ENCODE results near the gene LDLR. TPM values are rescaled to one million over a fixed set of nuclear protein-coding genes. Genes with fewer than 3 reads are reported as not detected.
"Not testable (repeated sequence)": the region's sequence is repeated elsewhere in the genome, so short reads cannot be mapped to it uniquely, and the experiment has no call there.

LDLR gene
- total and polyA plus RNA-seq, 8 donors, result 8.9 to 43.4 (median 26.5) TPM

- intact Hi-C loops (cut with DNase I), result no loop called here
- Histone ChIP-seq H3K4me3 (no peak overlapping the region), H3K36me3 (no peaks in the 10 kb centered on the region), H3K27me3 (no peaks in the 10 kb centered on the region), H3K9me3 (no peaks in the 10 kb centered on the region), H3K27ac (peak overlapping the region in 1 of 4 donors; percentile 81), H3K4me1 (peaks cover 0 to 27% (median 24%) of the 10 kb centered on the region in 3 donors)
- no peak for TF ChIP-seq CTCF (IDR thresholded peaks at IDR 0.05)
- no peak for FAIRE-seq
- no peak for ATAC-seq
- 50 to 55% methylated on average over 16 of the region's 16 CpGs for WGBS, 2 donors
- no peak for DNase-seq
These were observed 70.6 kb downstream of the LDLR start for GRCh38 chr19:11159598-11160439.

DNA sequence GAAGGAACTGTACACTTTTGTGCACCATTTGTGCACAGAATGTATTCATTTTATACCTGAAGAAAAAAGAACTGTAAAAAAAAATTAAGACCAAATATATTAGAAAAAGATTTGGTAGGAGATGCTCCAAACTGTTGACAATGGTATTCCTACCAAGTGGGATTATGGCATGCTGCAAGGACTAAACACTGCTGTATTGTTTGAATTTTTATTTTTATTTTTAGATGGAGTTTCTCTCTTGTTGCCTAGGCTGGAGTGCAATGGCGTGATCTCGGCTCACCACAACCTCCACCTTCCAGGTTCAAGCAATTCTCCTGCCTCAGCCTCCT, 71.1 kb downstream of the LDLR start:
- H3K36me3 ChIP-seq; H3K4me3 ChIP-seq; FAIRE-seq; intact Hi-C loops (cut with DNase I); H3K27me3 ChIP-seq; ATAC-seq; H3K9me3 ChIP-seq; DNase-seq: not testable (repeated sequence)
- H3K27ac ChIP-seq, result peak overlapping the region in 1 of 4 donors; percentile 0
- peaks cover 0 to 24% (median 23%) of the 10 kb centered on the region in 3 donors for H3K4me1 ChIP-seq
- WGBS, 2 donors, result 86 to 98% methylated on average over 2 of the region's 2 CpGs

- no peak for TF ChIP-seq CTCF (IDR thresholded peaks at IDR 0.05)
- no peak overlapping the region for H3K27ac ChIP-seq
- no peak for ATAC-seq
- no peak for FAIRE-seq
- no peak for DNase-seq
- no peak overlapping the region for H3K4me3 ChIP-seq
- H3K27me3 ChIP-seq, result no peaks in the 10 kb centered on the region
- H3K4me1 ChIP-seq, result no peaks in the 10 kb centered on the region
- WGBS, 2 donors, result 86 to 91% methylated on average over 11 of the region's 11 CpGs
- H3K36me3 ChIP-seq, result peaks cover 0 to 20% (median 0%) of the 10 kb centered on the region in 3 donors
- H3K9me3 ChIP-seq, result no peaks in the 10 kb centered on the region
- intact Hi-C loops (cut with DNase I), result no loop called here
These were observed 75.0 kb downstream of the LDLR start for GRCh38 chr19:11164296-11164695.

DNA sequence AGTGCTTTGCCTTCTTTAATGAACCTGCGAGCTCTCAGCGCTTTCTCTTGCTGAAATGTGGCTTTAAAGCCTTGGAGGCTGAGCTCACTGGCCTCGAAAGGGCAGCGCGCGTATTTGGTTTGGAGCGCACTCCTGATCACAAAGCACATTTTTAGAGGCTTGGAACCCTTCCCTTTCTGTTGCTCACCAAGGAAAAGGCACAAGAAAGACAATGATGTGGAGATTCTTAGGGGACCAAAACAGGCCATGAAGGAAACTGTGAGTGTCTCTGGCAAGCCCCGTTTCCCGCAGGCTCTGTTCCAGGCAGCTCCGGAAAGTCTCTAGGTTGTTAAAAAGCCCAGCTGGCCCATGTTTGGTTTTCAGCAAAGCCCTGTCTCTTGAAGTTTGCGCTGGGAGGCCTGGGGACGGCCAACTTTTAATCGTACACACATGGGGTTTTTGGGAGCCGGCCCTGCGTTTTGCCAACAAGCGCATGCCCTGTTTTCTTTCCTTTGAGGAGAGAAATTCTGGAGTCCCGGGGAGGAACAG, 75.7 kb downstream of the LDLR start:
- Histone ChIP-seq H3K27ac (no peak overlapping the region), H3K36me3 (peaks cover 2 to 26% (median 6%) of the 10 kb centered on the region in 3 donors), H3K9me3 (no peaks in the 10 kb centered on the region), H3K4me3 (no peak overlapping the region), H3K27me3 (no peaks in the 10 kb centered on the region), H3K4me1 (no peaks in the 10 kb centered on the region)
- intact Hi-C loops (cut with DNase I), result no loop called here
- WGBS, 2 donors, result 87% methylated on average over 17 of the region's 17 CpGs
- FAIRE-seq (no peak), DNase-seq (peak in 1 of 6 donors; percentile 36), ATAC-seq (peak in 3 of 4 donors; percentile 28 to 58 (median 46))
- TF ChIP-seq CTCF (IDR thresholded peaks at IDR 0.05), result no peak

DNA sequence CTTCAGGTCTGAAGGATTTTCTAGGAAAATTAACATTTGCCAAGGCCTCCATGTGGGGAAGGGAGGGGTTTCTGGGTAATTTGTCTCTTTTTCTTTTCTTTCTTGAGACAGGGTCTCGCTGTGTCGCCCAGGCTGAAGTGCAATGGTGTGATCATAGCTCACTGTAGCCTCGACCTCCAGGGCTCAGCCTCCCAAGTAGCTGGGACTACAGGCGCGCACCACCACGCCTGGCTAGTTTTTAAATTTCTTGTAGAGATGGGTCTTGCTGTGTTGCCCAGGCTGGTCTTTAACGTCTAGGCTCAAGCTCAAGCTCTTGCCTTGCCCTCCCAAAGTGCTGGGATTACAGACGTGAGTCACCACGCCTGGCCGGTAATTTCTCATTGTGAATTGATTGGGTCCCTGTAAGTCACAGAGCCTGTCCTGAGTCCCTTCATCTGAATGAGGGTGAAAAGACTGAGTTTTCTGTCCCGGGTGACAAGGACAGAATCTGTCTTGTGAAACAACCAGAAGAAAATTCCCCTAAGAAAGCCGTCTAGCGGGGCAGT, 76.3 kb downstream of the LDLR start:
- no peak for TF ChIP-seq CTCF (IDR thresholded peaks at IDR 0.05)
- no peak for FAIRE-seq
- H3K27me3 ChIP-seq, result no peaks in the 10 kb centered on the region
- no peak for ATAC-seq
- 93% methylated on average over 13 of the region's 13 CpGs for WGBS, 2 donors
- no peak overlapping the region for H3K4me3 ChIP-seq
- peaks cover 3 to 32% (median 12%) of the 10 kb centered on the region in 3 donors for H3K36me3 ChIP-seq
- intact Hi-C loops (cut with DNase I), result no loop called here
- no peak overlapping the region for H3K27ac ChIP-seq
- no peak for DNase-seq
- H3K4me1 ChIP-seq, result no peaks in the 10 kb centered on the region
- no peaks in the 10 kb centered on the region for H3K9me3 ChIP-seq

Measured in pancreas (tissue), 10 donors.